ENCODE measurements around the gene CDH23.

Gene CDH23

GRCh38 chr10:71538608-71539260, 142.0 kb downstream of the CDH23 start:
- Histone ChIP-seq H3K9ac (ENCODE audit: insufficient read length, low read depth) (no peak overlapping the region), H3K4me1 (ENCODE audit: insufficient read depth, insufficient read length) (peaks cover 26% of the 10 kb centered on the region), H3K27me3 (ENCODE audit: insufficient read depth, insufficient read length) (no peaks in the 10 kb centered on the region), H3K9me3 (ENCODE audit: insufficient read depth, low read length) (no peaks in the 10 kb centered on the region), H3K4me3 (ENCODE audit: insufficient read length, low read depth) (no peak overlapping the region), H3K36me3 (ENCODE audit: insufficient read depth, insufficient read length, low read length) (no peaks in the 10 kb centered on the region)
- DNase-seq (ENCODE audit: low read depth, low spot score): no peak
- TF ChIP-seq SUZ12 (IDR thresholded peaks at IDR 0.05; ENCODE audit: extremely low read depth, insufficient read depth, insufficient read length) (no peak), YY1 (IDR thresholded peaks at IDR 0.05; ENCODE audit: insufficient read depth, insufficient read length) (no peak), ZNF274 (IDR thresholded peaks at IDR 0.05; ENCODE audit: low read depth, low read length) (no peak)

GRCh38 chr10:71539442-71540118, 142.9 kb downstream of the CDH23 start:
- no peaks in the 10 kb centered on the region for H3K36me3 ChIP-seq (ENCODE audit: insufficient read depth, insufficient read length, low read length)
- no peaks in the 10 kb centered on the region for H3K27me3 ChIP-seq (ENCODE audit: insufficient read depth, insufficient read length)
- H3K9me3 ChIP-seq (ENCODE audit: insufficient read depth, low read length): no peaks in the 10 kb centered on the region
- no peak overlapping the region for H3K9ac ChIP-seq (ENCODE audit: insufficient read length, low read depth)
- peaks cover 30% of the 10 kb centered on the region for H3K4me1 ChIP-seq (ENCODE audit: insufficient read depth, insufficient read length)
- H3K4me3 ChIP-seq (ENCODE audit: insufficient read length, low read depth): no peak overlapping the region
- peak; percentile 16 for DNase-seq (ENCODE audit: low read depth, low spot score)
- no peak for TF ChIP-seq YY1 (IDR thresholded peaks at IDR 0.05; ENCODE audit: insufficient read depth, insufficient read length)
- no peak for TF ChIP-seq SUZ12 (IDR thresholded peaks at IDR 0.05; ENCODE audit: extremely low read depth, insufficient read depth, insufficient read length)
- TF ChIP-seq ZNF274 (IDR thresholded peaks at IDR 0.05; ENCODE audit: low read depth, low read length): no peak

DNA sequence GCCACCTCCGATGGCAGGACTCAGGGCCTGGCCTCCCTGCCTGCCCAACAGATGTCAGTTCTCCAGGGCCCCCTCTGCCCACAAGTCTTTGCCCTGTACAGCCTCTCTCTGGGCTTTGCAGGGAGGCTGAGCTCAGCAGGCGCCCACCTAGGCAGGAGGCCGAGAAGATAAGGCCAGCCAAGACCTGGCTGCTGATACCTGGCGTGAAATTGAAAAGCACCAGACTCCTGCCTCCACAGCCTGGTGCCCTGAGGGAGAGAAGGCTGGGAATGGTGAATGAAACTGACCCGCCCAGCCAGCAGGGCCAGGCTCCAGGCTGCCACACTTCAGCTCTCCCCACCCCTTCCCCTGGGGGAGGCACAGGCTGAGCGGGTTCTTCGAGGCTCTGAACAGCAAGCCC, 145.8 kb downstream of the CDH23 start:
- no peak overlapping the region for H3K9ac ChIP-seq (ENCODE audit: insufficient read length, low read depth)

DNA sequence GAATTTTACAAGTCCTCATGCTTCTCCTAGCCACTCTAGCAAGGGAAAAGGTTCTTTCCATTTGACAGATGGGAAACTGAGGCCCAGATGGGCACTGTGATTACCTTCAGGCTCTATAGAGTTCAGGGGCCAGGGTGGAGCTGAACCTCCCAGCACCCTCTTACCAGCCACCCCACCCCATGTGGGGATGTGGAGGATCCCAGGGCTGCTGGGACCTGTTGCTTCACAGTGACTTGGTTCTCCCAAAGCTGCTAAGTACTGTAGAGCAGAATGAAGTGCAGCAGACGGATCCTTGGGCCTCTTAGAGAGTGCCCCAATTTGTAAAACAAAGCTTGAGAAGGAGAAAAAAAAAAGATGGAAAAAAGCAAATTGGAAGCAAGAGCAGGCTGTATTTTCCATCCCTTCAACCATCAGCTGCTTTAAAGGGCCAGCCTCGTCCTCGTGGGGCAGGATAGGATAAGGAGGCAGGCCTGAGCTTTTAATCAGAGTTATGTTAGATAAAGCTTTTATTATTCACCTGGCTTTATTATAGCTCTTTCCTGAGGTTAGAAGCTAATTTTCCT, 147.0 kb downstream of the CDH23 start:
- no peaks in the 10 kb centered on the region for H3K9me3 ChIP-seq (ENCODE audit: insufficient read depth, low read length)
- no peaks in the 10 kb centered on the region for H3K36me3 ChIP-seq (ENCODE audit: insufficient read depth, insufficient read length, low read length)
- no peak overlapping the region for H3K4me3 ChIP-seq (ENCODE audit: insufficient read length, low read depth)
- peaks cover 34% of the 10 kb centered on the region for H3K4me1 ChIP-seq (ENCODE audit: insufficient read depth, insufficient read length)
- H3K9ac ChIP-seq (ENCODE audit: insufficient read length, low read depth): no peak overlapping the region
- TF ChIP-seq YY1 (IDR thresholded peaks at IDR 0.05; ENCODE audit: insufficient read depth, insufficient read length) (no peak), ZNF274 (IDR thresholded peaks at IDR 0.05; ENCODE audit: low read depth, low read length) (no peak), SUZ12 (IDR thresholded peaks at IDR 0.05; ENCODE audit: extremely low read depth, insufficient read depth, insufficient read length) (no peak)
- no peak for DNase-seq (ENCODE audit: low read depth, low spot score)
- H3K27me3 ChIP-seq (ENCODE audit: insufficient read depth, insufficient read length): no peaks in the 10 kb centered on the region

More for the DNA sequence above, 145.8 kb downstream of the CDH23 start:
- Histone ChIP-seq H3K4me1 (ENCODE audit: insufficient read depth, insufficient read length) (peaks cover 28% of the 10 kb centered on the region), H3K9me3 (ENCODE audit: insufficient read depth, low read length) (no peaks in the 10 kb centered on the region), H3K4me3 (ENCODE audit: insufficient read length, low read depth) (no peak overlapping the region), H3K27me3 (ENCODE audit: insufficient read depth, insufficient read length) (no peaks in the 10 kb centered on the region), H3K36me3 (ENCODE audit: insufficient read depth, insufficient read length, low read length) (no peaks in the 10 kb centered on the region)
- no peak for DNase-seq (ENCODE audit: low read depth, low spot score)
- TF ChIP-seq ZNF274 (IDR thresholded peaks at IDR 0.05; ENCODE audit: low read depth, low read length) (no peak), SUZ12 (IDR thresholded peaks at IDR 0.05; ENCODE audit: extremely low read depth, insufficient read depth, insufficient read length) (no peak), YY1 (IDR thresholded peaks at IDR 0.05; ENCODE audit: insufficient read depth, insufficient read length) (no peak)

DNA sequence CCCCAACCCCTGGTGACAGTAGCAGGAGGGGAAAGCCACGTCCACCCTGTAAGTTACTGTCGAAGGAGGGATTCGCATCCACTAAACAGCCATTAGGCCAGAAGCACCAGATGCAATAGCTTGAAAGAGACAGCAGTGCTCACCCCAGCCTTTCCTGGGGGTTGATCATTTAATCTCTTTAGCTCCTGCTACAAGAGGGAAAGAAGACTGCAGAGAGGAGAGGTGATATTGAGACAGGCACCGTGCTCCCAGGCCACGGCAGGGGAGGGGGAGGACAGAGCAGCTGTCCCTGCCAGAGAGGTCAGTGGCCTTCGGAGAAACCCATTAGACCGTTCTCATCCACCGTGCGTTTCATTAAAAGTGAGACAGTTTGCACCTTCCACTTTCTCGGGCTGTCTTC, 148.3 kb downstream of the CDH23 start:
- Histone ChIP-seq H3K36me3 (ENCODE audit: insufficient read depth, insufficient read length, low read length) (no peaks in the 10 kb centered on the region), H3K9ac (ENCODE audit: insufficient read length, low read depth) (no peak overlapping the region), H3K9me3 (ENCODE audit: insufficient read depth, low read length) (no peaks in the 10 kb centered on the region), H3K4me3 (ENCODE audit: insufficient read length, low read depth) (no peak overlapping the region), H3K27me3 (ENCODE audit: insufficient read depth, insufficient read length) (no peaks in the 10 kb centered on the region), H3K4me1 (ENCODE audit: insufficient read depth, insufficient read length) (peaks cover 31% of the 10 kb centered on the region)
- TF ChIP-seq ZNF274 (IDR thresholded peaks at IDR 0.05; ENCODE audit: low read depth, low read length) (no peak), YY1 (IDR thresholded peaks at IDR 0.05; ENCODE audit: insufficient read depth, insufficient read length) (no peak), SUZ12 (IDR thresholded peaks at IDR 0.05; ENCODE audit: extremely low read depth, insufficient read depth, insufficient read length) (no peak)
- no peak for DNase-seq (ENCODE audit: low read depth, low spot score)

- H3K9me3 ChIP-seq (ENCODE audit: insufficient read depth, low read length): no peaks in the 10 kb centered on the region
Observed at GRCh38 chr10:71546220-71546619, 149.5 kb downstream of the CDH23 start.

DNA sequence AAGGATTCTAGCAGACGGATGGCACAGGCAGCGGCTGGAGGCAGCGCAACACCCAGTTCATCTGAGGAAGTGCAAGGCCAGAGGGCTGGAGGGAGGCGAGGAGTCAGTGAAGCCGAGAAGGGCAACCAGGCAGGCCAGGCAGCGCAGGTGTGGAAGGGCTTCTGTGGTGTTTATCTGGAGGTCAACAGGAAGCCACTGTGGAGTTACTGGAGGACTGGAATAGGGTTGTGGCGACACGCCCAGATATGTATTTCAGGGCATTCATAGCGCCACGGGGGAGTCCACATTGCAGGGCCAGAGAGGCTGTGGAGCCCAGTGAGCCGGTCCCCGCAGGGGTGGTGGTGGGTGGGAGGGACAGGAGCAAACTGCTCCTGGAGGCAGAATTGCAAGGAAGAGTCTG, 150.6 kb downstream of the CDH23 start:
- Histone ChIP-seq H3K9me3 (ENCODE audit: insufficient read depth, low read length) (no peaks in the 10 kb centered on the region), H3K4me1 (ENCODE audit: insufficient read depth, insufficient read length) (peaks cover 30% of the 10 kb centered on the region), H3K9ac (ENCODE audit: insufficient read length, low read depth) (no peak overlapping the region), H3K36me3 (ENCODE audit: insufficient read depth, insufficient read length, low read length) (no peaks in the 10 kb centered on the region), H3K4me3 (ENCODE audit: insufficient read length, low read depth) (no peak overlapping the region), H3K27me3 (ENCODE audit: insufficient read depth, insufficient read length) (no peaks in the 10 kb centered on the region)
- no peak for DNase-seq (ENCODE audit: low read depth, low spot score)
- TF ChIP-seq ZNF274 (IDR thresholded peaks at IDR 0.05; ENCODE audit: low read depth, low read length) (no peak), YY1 (IDR thresholded peaks at IDR 0.05; ENCODE audit: insufficient read depth, insufficient read length) (no peak), SUZ12 (IDR thresholded peaks at IDR 0.05; ENCODE audit: extremely low read depth, insufficient read depth, insufficient read length) (no peak)

More at GRCh38 chr10:71546220-71546619, 149.5 kb downstream of the CDH23 start:
- Histone ChIP-seq H3K9ac (ENCODE audit: insufficient read length, low read depth) (no peak overlapping the region), H3K4me3 (ENCODE audit: insufficient read length, low read depth) (no peak overlapping the region), H3K4me1 (ENCODE audit: insufficient read depth, insufficient read length) (peaks cover 30% of the 10 kb centered on the region), H3K27me3 (ENCODE audit: insufficient read depth, insufficient read length) (no peaks in the 10 kb centered on the region), H3K36me3 (ENCODE audit: insufficient read depth, insufficient read length, low read length) (no peaks in the 10 kb centered on the region)
- TF ChIP-seq YY1 (IDR thresholded peaks at IDR 0.05; ENCODE audit: insufficient read depth, insufficient read length) (no peak), SUZ12 (IDR thresholded peaks at IDR 0.05; ENCODE audit: extremely low read depth, insufficient read depth, insufficient read length) (no peak), ZNF274 (IDR thresholded peaks at IDR 0.05; ENCODE audit: low read depth, low read length) (no peak)
- DNase-seq (ENCODE audit: low read depth, low spot score): no peak

Measured in NT2/D1 (cell line).